ENCODE data around the gene DLL4. TPM values are rescaled to one million over a fixed set of nuclear protein-coding genes. Genes with fewer than 3 reads are reported as not detected.

The DLL4 gene
- total and polyA plus RNA-seq, 10 of the 15 experiments (the other 5 are each of a cell fraction or from before 2014, with no cell fraction given) = 0.04 to 0.16 (median 0.09) TPM; not detected in 6

- TF ChIP-seq BMI1 (IDR thresholded peaks at IDR 0.05; ENCODE audit: borderline replicate concordance) = no peak
- no peak for TF ChIP-seq POU2F2 (IDR thresholded peaks at IDR 0.05; ENCODE audit: borderline replicate concordance, low read depth, low read length)
- TF ChIP-seq, protein P1, sequence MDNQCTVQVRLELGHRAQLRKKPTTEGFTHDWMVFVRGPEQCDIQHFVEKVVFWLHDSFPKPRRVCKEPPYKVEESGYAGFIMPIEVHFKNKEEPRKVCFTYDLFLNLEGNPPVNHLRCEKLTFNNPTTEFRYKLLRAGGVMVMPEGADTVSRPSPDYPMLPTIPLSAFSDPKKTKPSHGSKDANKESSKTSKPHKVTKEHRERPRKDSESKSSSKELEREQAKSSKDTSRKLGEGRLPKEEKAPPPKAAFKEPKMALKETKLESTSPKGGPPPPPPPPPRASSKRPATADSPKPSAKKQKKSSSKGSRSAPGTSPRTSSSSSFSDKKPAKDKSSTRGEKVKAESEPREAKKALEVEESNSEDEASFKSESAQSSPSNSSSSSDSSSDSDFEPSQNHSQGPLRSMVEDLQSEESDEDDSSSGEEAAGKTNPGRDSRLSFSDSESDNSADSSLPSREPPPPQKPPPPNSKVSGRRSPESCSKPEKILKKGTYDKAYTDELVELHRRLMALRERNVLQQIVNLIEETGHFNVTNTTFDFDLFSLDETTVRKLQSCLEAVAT (IDR thresholded peaks at IDR 0.05) = no peak; the same call in 1 of the 2 replicates
- no peak for TF ChIP-seq JUND (IDR thresholded peaks at IDR 0.05; ENCODE audit: low read depth, low read length)
- TF ChIP-seq RAD51 (IDR thresholded peaks at IDR 0.05) = no peak
- TF ChIP-seq, protein P2, sequence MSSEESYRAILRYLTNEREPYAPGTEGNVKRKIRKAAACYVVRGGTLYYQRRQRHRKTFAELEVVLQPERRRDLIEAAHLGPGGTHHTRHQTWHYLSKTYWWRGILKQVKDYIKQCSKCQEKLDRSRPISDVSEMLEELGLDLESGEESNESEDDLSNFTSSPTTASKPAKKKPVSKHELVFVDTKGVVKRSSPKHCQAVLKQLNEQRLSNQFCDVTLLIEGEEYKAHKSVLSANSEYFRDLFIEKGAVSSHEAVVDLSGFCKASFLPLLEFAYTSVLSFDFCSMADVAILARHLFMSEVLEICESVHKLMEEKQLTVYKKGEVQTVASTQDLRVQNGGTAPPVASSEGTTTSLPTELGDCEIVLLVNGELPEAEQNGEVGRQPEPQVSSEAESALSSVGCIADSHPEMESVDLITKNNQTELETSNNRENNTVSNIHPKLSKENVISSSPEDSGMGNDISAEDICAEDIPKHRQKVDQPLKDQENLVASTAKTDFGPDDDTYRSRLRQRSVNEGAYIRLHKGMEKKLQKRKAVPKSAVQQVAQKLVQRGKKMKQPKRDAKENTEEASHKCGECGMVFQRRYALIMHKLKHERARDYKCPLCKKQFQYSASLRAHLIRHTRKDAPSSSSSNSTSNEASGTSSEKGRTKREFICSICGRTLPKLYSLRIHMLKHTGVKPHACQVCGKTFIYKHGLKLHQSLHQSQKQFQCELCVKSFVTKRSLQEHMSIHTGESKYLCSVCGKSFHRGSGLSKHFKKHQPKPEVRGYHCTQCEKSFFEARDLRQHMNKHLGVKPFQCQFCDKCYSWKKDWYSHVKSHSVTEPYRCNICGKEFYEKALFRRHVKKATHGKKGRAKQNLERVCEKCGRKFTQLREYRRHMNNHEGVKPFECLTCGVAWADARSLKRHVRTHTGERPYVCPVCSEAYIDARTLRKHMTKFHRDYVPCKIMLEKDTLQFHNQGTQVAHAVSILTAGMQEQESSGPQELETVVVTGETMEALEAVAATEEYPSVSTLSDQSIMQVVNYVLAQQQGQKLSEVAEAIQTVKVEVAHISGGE (CRISPR knock-in tag; IDR thresholded peaks at IDR 0.05) = no peak
- no peak for TF ChIP-seq FOXM1 (IDR thresholded peaks at IDR 0.05; ENCODE audit: low read depth, low read length)
- no peak for TF ChIP-seq TCF7 (IDR thresholded peaks at IDR 0.05; ENCODE audit: borderline replicate concordance)
- TF ChIP-seq USF2 (IDR thresholded peaks at IDR 0.05; ENCODE audit: borderline replicate concordance, low read depth, low read length) = no peak
- TF ChIP-seq, protein P3, sequence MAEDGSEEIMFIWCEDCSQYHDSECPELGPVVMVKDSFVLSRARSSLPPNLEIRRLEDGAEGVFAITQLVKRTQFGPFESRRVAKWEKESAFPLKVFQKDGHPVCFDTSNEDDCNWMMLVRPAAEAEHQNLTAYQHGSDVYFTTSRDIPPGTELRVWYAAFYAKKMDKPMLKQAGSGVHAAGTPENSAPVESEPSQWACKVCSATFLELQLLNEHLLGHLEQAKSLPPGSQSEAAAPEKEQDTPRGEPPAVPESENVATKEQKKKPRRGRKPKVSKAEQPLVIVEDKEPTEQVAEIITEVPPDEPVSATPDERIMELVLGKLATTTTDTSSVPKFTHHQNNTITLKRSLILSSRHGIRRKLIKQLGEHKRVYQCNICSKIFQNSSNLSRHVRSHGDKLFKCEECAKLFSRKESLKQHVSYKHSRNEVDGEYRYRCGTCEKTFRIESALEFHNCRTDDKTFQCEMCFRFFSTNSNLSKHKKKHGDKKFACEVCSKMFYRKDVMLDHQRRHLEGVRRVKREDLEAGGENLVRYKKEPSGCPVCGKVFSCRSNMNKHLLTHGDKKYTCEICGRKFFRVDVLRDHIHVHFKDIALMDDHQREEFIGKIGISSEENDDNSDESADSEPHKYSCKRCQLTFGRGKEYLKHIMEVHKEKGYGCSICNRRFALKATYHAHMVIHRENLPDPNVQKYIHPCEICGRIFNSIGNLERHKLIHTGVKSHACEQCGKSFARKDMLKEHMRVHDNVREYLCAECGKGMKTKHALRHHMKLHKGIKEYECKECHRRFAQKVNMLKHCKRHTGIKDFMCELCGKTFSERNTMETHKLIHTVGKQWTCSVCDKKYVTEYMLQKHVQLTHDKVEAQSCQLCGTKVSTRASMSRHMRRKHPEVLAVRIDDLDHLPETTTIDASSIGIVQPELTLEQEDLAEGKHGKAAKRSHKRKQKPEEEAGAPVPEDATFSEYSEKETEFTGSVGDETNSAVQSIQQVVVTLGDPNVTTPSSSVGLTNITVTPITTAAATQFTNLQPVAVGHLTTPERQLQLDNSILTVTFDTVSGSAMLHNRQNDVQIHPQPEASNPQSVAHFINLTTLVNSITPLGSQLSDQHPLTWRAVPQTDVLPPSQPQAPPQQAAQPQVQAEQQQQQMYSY (CRISPR knock-in tag; IDR thresholded peaks at IDR 0.05) = no peak
- no peak for TF ChIP-seq ATF7 (IDR thresholded peaks at IDR 0.05; ENCODE audit: low read depth)
- TF ChIP-seq FOS (IDR thresholded peaks at IDR 0.05; ENCODE audit: borderline replicate concordance, extremely low read depth, insufficient read length) = no peak
- no peak for TF ChIP-seq CBFB (IDR thresholded peaks at IDR 0.05; ENCODE audit: low read depth)
- no peak for TF ChIP-seq CBX5 (IDR thresholded peaks at IDR 0.05; ENCODE audit: low read depth)
- TF ChIP-seq USF1 (IDR thresholded peaks at IDR 0.05; ENCODE audit: borderline replicate concordance, extremely low read length, insufficient read depth, low read depth, low read length) = no peak
- 0 out of 2 replicates have a peak, but pooled peaks have one; percentile 3 for TF ChIP-seq ATF3 (IDR thresholded peaks at IDR 0.05; ENCODE audit: borderline replicate concordance, extremely low read depth, low read depth, low read length)
- no peak for TF ChIP-seq POLR2AphosphoS5 (IDR thresholded peaks at IDR 0.05; ENCODE audit: low read length)
Observed at GRCh38 chr15:40930430-40931299, 1.5 kb downstream of the DLL4 start (continued).

Measured in GM12878 (cell line).